PC-3 (cell line): ENCODE data around the gene URM1. TPM values are rescaled to one million over a fixed set of nuclear protein-coding genes. Genes with fewer than 3 reads are reported as not detected.

Experiments used
- ATAC-seq: fragments of 200-7000 bp; cut with Tn5 transposase; 2 replicates; pipeline ENCODE4 v1.9.1; 2020; ENCODE audit warnings: mild to moderate bottlenecking, moderate library complexity
- BruUV-seq: library from RNA; stranded (reverse); fragments of 400-500 nt; replicated peaks from 2 replicates; lab custom pipeline; 2021; lab: Mats Ljungman, UMichigan
- CTCF ChIA-PET: fragments of 300-600 bp; sonication (Branson Sonifier 250); formaldehyde crosslinking; loops from one replicate; lab custom pipeline; 2022; ENCODE audit warnings: antibody characterized with exemption; lab: Charles Lee
- POLR2A ChIA-PET: fragments of 300-600 bp; sonication (Branson Sonifier 250); formaldehyde crosslinking; loops from one replicate; lab custom pipeline; 2022; ENCODE audit warnings: antibody characterized with exemption; ENCODE audit not compliant: unreplicated experiment; lab: Charles Lee
- DNase-seq: peaks from one replicate; pipeline ENCODE4 v3.0.0-alpha.2; 2015
- H2AFZ ChIP-seq: fragments of 300-600 bp; sonication (generic); 2 replicates; pipeline ENCODE4 v1.6.0; 2016; ENCODE audit warnings: antibody characterized with exemption, low read length
- H3F3A ChIP-seq: fragments of 300-600 bp; sonication (generic); one replicate; pipeline ENCODE4 v1.6.0; 2017; ENCODE audit warnings: antibody characterized with exemption, low read length, control low read depth, mild to moderate bottlenecking; ENCODE audit not compliant: unreplicated experiment
- H3K27ac ChIP-seq: fragments of 300-600 bp; sonication (generic); 2 replicates; pipeline ENCODE4 v1.5.1; 2016; ENCODE audit warnings: mild to moderate bottlenecking, low read length
- H3K27me3 ChIP-seq: fragments of 300-600 bp; sonication (generic); 2 replicates; pipeline ENCODE4 v1.6.1; 2016; ENCODE audit warnings: low read length, mixed read lengths
- H3K36me3 ChIP-seq: fragments of 300-600 bp; sonication (generic); 2 replicates; pipeline ENCODE4 v1.6.1; 2016; ENCODE audit warnings: low read depth, mixed run types, low read length, mixed read lengths
- H3K4me1 ChIP-seq: fragments of 300-600 bp; sonication (generic); 2 replicates; pipeline ENCODE4 v1.5.1; 2016; ENCODE audit warnings: low read length; ENCODE audit not compliant: insufficient read depth
- H3K4me2 ChIP-seq: fragments of 300-600 bp; sonication (generic); 2 replicates; pipeline ENCODE4 v1.6.0; 2016; ENCODE audit warnings: low read length
- H3K4me3 ChIP-seq: fragments of 300-600 bp; sonication (generic); 2 replicates; pipeline ENCODE4 v1.5.1; 2016; ENCODE audit warnings: mild to moderate bottlenecking, low read length, mixed read lengths
- H3K79me2 ChIP-seq: fragments of 300-600 bp; sonication (generic); 2 replicates; pipeline ENCODE4 v1.6.1; 2017; ENCODE audit warnings: low read length, mixed read lengths
- H3K9ac ChIP-seq: fragments of 300-600 bp; sonication (generic); 2 replicates; pipeline ENCODE4 v1.6.0; 2016; ENCODE audit warnings: mild to moderate bottlenecking, low read length
- H3K9me2 ChIP-seq: fragments of 300-600 bp; sonication (generic); replicated peaks from 2 replicates; pipeline ENCODE4 v1.6.1; 2016; ENCODE audit warnings: mixed run types, low read length, mixed read lengths
- H3K9me3 ChIP-seq: fragments of 300-600 bp; sonication (generic); 2 replicates; pipeline ENCODE4 v1.6.1; 2016; ENCODE audit warnings: low read length, mixed read lengths
- H4K20me1 ChIP-seq: fragments of 300-600 bp; sonication (generic); 2 replicates; pipeline ENCODE4 v1.6.1; 2016; ENCODE audit warnings: low read length, mixed read lengths
- EZH2 ChIP-seq: fragments of 300-600 bp; sonication (generic); IDR thresholded peaks from one replicate; pipeline ENCODE4 v1.6.1; 2017; ENCODE audit warnings: antibody characterized with exemption, mild to moderate bottlenecking, low read length; ENCODE audit not compliant: unreplicated experiment
- EZH2phosphoT487 ChIP-seq: fragments of 300-600 bp; sonication (generic); IDR thresholded peaks from 2 replicates; pipeline ENCODE4 v1.6.1; 2018; ENCODE audit warnings: mild to moderate bottlenecking, antibody characterized with exemption, low read length, borderline replicate concordance
- intact Hi-C: fragments of 100-400 bp; cut with micrococcal nuclease; formaldehyde crosslinking; loops from 2 replicates; pipeline ENCODE4 v1.9.0; 2023
- total RNA-seq: library from RNA; depleted of rRNA; stranded (reverse); fragments of >200 nt; gene quantifications from 2 replicates; pipeline ENCODE4 v1.2.3, GENCODE V29; 2014
- TF ChIP-seq, protein P1 (sequence below): fragments of 300-600 bp; sonication (generic); conservative IDR thresholded peaks from 2 replicates; pipeline ENCODE4 v1.5.1; 2017; ENCODE audit warnings: antibody characterized with exemption, low read depth, mild to moderate bottlenecking, low read length

URM1 gene
- total RNA-seq, 1 experiment from 2014 or later = 29.1 TPM

- no TSS peak for BruUV-seq
- Histone ChIP-seq H3K27me3 (no peaks in the 10 kb centered on the region), H3K9ac (no peak overlapping the region), H3K4me2 (no peak overlapping the region), H3K9me3 (no peaks in the 10 kb centered on the region), H3K36me3 (no peaks in the 10 kb centered on the region), H3K4me3 (no peak overlapping the region), H3F3A (no peaks in the 10 kb centered on the region), H3K27ac (no peak overlapping the region), H2AFZ (no peak overlapping the region), H3K79me2 (no peaks in the 10 kb centered on the region), H4K20me1 (no peaks in the 10 kb centered on the region), H3K4me1 (no peaks in the 10 kb centered on the region), H3K9me2 (no peaks in the 10 kb centered on the region)
- POLR2A ChIA-PET = no interaction called here
- ATAC-seq (no peak), DNase-seq (no peak)
- TF ChIP-seq, protein P1, sequence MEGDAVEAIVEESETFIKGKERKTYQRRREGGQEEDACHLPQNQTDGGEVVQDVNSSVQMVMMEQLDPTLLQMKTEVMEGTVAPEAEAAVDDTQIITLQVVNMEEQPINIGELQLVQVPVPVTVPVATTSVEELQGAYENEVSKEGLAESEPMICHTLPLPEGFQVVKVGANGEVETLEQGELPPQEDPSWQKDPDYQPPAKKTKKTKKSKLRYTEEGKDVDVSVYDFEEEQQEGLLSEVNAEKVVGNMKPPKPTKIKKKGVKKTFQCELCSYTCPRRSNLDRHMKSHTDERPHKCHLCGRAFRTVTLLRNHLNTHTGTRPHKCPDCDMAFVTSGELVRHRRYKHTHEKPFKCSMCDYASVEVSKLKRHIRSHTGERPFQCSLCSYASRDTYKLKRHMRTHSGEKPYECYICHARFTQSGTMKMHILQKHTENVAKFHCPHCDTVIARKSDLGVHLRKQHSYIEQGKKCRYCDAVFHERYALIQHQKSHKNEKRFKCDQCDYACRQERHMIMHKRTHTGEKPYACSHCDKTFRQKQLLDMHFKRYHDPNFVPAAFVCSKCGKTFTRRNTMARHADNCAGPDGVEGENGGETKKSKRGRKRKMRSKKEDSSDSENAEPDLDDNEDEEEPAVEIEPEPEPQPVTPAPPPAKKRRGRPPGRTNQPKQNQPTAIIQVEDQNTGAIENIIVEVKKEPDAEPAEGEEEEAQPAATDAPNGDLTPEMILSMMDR = no peak
- no peak for TF ChIP-seq EZH2phosphoT487
- no peak for TF ChIP-seq EZH2
- intact Hi-C loops = no loop called here
- CTCF ChIA-PET = no interaction called here
Measured at GRCh38 chr9:128349125-128349524, 22.0 kb upstream of the URM1 start.

DNA sequence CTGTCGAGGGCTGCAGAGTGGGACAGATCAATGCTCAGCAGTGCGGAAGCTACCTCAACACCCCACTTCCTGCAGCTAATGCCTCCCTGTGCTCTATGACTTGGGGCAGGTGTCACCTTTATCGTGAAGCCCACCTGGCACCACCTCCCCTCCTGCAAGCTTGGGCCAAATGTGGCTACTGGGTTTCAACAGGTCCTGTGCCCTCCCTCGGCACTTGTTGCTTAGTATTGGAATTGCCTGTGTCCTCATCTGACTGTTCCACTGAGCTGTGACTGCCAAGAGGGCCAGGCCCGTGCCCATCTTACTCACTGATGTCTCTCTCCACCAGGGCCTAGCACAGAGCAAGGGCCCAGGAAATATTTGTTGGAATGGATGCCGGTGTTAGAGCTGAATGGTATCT is 21.4 kb upstream of the URM1 start:
- Histone ChIP-seq H3K4me1 (no peaks in the 10 kb centered on the region), H4K20me1 (no peaks in the 10 kb centered on the region), H2AFZ (no peak overlapping the region), H3K9me2 (no peaks in the 10 kb centered on the region), H3K27ac (no peak overlapping the region), H3F3A (no peaks in the 10 kb centered on the region), H3K9me3 (no peaks in the 10 kb centered on the region), H3K4me2 (no peak overlapping the region), H3K27me3 (no peaks in the 10 kb centered on the region), H3K9ac (no peak overlapping the region), H3K79me2 (no peaks in the 10 kb centered on the region), H3K36me3 (no peaks in the 10 kb centered on the region), H3K4me3 (no peak overlapping the region)
- BruUV-seq = no TSS peak
- CTCF ChIA-PET = no interaction called here
- ATAC-seq (no peak), DNase-seq (no peak)
- intact Hi-C loops = no loop called here
- POLR2A ChIA-PET = no interaction called here
- TF ChIP-seq EZH2phosphoT487 (no peak), EZH2 (no peak)
- TF ChIP-seq, protein P1 = no peak

DNA sequence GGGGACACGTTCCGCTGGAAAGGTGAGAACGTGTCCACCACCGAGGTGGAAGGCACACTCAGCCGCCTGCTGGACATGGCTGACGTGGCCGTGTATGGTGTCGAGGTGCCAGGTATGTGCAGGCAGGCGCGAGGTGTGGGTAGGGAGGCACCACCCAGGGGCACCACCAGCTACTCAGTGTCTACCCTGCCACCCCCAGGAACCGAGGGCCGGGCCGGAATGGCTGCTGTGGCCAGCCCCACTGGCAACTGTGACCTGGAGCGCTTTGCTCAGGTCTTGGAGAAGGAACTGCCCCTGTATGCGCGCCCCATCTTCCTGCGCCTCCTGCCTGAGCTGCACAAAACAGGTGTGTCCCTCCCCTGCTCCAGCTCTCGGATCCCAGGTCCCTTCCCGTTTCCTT is 15.7 kb upstream of the URM1 start:
- POLR2A ChIA-PET = no interaction called here
- Histone ChIP-seq H2AFZ (no peak overlapping the region), H3K4me2 (no peak overlapping the region), H3F3A (no peaks in the 10 kb centered on the region), H3K27me3 (no peaks in the 10 kb centered on the region), H3K36me3 (no peaks in the 10 kb centered on the region; the same call in 1 of the 2 replicates), H3K4me1 (no peaks in the 10 kb centered on the region), H4K20me1 (no peaks in the 10 kb centered on the region), H3K4me3 (no peak overlapping the region), H3K9me2 (no peaks in the 10 kb centered on the region), H3K79me2 (no peaks in the 10 kb centered on the region), H3K9me3 (no peaks in the 10 kb centered on the region), H3K27ac (no peak overlapping the region), H3K9ac (no peak overlapping the region)
- TF ChIP-seq EZH2phosphoT487 = no peak
- TF ChIP-seq, protein P1 = no peak
- TF ChIP-seq EZH2 = no peak
- no TSS peak for BruUV-seq
- intact Hi-C loops = no loop called here
- CTCF ChIA-PET = no interaction called here
- no peak for DNase-seq
- ATAC-seq = no peak
